GM21360 (cell line): ENCODE data around the gene FNDC3B.
A peak's percentile ranks its signal among the peaks of the same experiment; 100 is the strongest.

Source experiments
- ATAC-seq: cut with Tn5 transposase; IDR thresholded peaks from one replicate; pipeline ENCODE4 v1.9.1; 2021; ENCODE audit warnings: mild to moderate bottlenecking, moderate library complexity; ENCODE audit not compliant: unreplicated experiment

The FNDC3B gene

DNA sequence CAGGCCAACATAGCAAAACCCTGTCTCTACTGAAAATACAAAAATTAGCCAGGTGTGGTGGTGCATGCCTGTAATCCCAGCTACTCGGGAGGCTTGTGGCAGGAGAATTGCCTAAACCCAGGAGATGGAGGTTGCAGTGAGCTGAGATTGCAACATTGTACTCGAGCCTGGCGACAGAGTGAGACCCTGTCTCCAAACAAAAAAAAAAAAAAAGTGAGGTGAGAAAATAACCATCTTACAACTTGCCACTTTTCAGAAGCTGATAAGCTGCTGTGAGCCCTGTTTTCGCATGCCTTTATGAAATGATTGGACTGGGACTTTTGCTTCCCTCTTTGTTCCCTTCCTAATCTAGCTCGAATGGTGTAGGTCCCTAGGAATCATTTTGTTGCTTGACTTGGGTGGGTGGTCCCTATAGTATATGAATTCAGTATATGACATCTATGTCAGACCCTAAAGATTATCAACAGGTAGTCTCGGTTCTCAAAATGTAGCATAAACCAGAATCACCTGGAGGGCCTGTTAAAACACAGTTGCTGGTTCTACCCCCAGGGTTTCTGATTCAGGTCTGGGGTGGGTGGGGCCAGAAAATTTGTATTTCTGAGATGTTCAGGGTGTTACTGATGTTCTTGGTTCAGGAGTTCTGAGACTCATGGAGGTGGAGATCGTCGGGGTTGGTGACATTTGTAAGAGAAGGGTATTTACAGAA lies 107.9 kb downstream of the FNDC3B start:
- no peak for ATAC-seq

DNA sequence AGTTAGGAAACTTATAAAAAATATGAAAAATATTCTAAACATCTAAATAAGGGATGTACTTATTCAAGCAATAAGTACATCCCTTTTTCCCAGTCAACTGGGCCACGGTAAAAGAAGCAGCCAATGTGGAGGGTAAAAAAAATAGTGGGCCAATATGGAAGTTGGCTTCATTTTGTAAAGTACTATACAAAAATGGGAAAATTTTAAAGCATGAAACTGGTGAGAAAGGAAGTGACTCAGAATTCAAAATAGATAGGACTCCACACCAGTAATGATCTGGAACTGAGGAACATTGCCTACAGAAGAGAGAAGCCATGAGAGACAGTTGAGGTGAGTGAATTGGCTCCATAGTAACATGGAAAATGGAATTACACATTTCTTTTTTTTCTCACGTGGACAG lies 108.9 kb downstream of the FNDC3B start:
- ATAC-seq, result no peak

DNA sequence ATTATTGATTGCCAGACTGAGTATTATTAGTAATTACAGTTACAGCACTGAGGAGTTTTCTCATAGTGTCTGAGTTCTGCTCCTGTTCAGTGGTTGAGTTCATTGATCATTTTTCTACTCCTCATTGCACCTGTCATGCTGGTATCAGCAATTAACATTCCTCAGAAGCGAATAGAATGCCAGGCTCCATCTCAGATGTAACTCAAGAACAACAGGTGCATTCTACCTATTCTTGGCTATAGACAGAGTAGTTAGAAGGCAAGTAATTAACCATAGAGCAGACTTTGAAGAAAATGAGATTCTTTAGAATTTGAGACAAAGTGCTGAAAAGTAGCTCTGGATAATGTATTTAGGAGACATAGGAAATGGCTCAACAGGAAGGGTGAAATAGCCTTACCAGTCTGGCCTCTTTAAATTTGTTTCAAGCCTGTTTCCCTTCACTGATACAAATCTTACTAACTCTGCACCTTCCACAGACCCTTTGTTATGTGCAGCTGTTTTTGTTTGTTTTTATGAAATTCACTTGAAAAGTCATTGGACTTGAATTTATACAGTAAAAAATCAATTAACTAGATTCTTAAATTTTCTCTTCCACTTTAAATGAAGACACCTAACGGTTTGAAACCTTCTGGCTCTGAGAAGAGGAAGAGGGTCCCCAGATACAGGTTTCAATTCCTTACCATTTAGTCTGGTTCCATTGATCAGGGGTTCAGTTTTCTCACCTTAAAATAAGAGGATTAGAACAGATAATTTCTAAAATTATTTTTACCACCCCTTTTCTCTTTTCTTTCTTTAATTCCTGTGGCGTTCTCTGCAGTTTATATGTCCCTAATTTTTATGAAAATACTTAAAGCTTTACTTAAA lies 109.6 kb downstream of the FNDC3B start:
- ATAC-seq, result no peak

DNA sequence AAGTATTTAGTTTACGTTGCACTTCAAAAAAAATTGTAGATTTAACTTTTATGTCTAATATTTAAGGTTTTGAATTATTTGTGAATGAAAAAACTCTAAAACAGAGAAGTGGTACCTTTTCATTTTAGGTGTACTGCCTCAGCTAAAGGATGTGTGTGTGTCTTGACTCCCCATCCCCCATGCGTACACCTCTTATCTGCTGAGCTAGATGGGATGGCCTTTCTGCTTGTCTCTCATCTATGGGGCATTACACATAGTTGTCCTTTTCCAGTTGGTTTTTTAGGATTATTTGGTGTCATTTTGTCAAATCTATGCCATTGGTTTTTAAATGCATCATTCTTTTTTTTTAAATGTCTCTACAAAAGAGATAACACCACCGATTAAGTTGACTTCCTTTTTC lies 110.9 kb downstream of the FNDC3B start:
- ATAC-seq, result no peak

DNA sequence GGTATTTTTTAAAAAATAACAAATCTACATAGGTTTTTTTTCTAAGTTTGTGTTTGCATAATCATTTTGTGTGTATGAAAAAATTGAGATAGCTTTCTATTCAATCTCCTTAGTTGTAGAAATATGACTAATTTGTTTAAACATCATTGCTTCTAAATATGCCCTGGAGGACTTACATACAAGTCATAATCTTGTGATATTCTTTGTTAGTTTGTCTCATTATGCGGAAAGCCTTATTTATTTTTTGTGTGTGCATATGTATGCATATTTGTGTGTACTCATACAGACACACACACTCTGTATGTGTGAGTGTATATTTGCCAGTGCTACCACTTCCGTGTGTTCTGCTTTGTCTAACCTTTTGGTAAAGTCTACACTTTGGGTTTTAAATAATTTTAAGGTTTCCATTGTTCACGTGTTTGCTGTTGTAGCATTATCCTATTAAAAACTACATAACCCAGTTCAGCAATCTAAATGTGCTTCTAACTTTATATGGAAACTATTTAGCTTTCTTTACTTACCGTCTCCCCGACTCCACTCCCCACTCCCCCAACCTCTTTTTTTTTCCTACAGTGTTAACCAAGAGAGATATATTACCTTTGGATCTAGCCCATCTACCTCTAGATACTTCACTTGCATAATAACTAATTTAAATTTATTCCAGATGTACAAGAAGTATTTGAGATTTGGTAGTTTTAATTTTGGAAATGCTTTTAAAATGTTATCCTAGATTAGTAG lies 111.7 kb downstream of the FNDC3B start:
- no peak for ATAC-seq

DNA sequence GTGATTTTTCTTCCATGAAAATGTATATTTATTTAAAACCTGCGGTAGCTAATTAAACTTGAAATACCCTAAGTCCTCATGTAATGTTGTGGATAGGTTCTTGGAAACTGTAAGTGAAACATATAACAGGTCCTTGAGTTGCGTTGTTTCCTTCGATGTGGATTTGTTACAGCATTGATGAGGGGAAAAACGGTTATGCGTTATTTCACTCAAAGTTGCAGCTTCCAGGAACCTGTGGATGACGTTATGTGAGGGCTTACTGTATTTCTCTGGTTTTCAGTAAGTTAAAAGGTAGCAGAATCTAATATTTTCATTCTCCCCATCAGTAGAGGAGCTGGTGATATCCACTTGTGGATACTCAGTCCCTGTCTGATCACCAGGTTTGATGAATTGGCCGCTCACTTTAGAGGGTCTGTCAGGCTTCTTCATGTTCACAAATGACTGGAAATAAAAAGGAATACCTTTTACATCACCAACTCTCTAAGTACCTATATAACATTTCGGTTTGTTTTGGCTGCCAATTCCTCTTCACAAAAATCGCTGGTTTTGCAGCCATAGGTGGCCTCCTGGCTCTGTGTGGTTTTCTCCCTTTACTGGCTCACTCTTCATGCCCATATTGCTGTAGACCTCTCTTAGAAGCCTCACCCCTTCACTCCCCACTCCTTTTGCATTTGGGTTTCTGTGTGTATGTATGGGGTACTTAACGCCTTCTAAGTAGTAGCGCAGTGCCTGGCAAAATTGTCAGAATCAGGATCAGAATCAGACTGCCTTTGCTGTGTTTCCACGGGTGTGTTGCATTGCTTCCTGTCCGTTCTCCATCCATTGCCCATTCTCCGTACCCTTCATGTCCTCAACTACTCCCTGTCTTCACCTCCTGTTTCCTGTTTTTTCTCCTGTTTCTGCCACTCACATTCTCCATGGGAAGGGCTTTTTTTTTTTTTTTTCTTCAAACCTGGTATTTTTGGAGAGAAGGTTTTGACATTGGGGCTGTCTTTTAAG lies 112.6 kb downstream of the FNDC3B start:
- ATAC-seq, result no peak

DNA sequence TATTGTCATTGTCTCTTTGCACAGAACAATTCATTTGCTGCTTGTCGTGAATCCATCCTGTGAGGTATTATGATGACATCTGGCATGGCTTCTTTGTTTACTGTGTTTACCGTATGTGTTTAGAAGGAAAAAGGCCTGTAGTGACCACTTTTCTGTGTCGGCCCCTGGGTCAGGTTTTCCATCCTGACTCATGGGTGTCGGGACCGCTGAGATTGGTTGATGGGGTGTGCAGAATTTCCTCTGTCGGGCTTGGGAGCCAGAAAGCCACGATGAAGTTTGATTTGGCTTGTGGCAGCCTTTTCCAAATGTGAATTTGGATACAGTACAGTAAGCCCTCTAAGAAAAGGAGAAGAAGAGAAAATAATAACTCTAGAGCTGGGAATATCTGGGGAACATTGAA lies 113.5 kb downstream of the FNDC3B start:
- no peak for ATAC-seq

DNA sequence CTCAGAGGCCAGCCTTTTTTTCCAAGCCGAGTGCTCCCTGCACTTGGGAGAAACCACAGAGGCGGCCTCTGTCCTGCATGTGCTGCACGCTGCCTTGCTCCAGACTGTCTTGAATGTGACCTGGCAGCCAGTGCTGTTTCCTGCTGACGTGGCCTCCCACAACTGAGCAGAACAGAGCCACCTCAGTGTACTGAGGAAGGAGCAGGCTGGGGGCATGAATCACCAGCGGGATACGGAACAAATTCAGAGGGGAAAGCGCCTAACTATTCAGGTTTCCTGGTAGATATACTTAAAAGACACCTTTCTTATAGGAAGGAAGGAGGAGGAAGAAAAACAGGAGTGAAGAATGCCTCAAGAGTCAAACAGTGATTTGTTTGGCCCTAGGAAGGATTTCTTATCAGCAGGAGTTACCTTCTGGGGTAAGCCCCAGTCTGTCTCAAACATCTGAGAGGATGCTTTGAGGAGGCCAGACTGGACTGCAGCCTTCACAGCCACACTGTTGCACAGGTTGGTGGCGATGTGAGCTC lies 114.0 kb downstream of the FNDC3B start:
- no peak for ATAC-seq

DNA sequence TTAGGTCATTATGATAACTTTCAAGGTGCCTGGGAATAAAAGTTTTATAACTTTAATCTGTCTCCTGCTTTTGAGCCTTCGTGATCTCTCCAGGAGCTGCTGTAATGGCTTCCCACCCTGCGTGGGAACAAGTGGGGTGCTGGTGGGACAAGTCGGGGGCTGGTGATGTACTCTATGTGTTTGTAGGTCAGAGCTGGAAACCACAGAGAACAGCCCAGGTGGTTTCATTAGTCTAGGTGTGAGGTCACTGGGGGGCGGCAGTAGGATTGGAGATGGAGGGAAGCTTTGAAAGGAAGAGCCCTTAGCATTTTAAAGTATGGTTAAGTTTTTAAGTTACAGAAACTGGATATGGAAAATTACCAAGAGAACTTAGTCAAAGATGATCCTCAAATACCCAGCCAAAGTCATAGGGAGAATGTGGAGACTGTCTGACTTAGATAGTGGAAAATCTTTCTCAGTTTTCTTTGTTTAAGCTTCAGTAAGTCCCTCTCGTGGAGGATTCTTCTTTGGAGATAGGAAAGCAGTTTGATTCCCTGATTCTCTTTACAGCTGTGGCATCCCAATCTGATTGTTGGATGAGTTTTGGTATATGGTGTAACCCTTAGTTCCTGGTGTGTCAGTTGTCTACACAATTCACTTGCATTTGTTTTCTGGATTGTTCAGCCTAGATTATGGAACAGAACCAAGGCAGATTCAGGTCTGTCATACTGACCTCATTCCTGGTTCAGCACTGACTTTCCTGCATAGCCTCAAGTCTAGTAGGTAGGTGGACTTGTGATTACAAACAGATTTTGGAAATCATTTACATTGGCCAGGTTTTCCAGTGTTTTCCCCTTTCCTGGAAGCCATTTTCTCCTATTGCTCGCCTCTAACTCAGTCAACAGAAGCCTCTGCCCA lies 115.6 kb downstream of the FNDC3B start:
- ATAC-seq, result peak; percentile 51

DNA sequence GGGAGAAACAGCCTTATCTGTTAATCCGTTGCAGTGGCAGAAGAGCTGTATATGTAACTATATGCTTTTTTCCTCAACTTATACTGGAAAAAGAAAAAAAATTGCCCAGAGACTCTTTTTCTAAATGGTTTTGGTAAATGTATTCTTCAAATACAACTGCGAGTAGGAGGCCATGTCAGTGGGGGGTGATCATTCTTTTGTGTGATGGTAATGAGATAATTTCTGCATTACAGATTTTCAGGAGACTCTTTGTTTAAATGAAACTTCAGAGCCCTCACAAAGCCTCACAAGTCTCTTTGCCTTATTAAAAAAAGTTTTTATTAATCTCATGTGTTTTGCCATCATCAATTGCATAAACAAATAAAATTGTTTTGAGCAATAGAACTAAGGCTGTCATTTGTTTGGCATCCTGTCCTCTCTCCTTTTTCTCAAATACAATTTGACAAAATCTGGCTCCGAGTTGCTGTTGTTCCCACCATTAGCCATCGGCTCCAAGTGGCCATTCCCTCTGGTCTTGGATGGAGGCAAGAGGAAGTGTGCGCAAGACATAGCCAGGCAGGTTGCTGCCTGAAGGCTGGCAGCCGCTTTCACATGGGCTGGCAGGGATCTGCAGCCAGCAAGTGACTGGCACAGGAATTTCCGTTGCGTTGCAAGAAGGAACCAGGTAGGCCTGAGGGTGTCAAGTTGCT lies 116.7 kb downstream of the FNDC3B start:
- ATAC-seq, result no peak

DNA sequence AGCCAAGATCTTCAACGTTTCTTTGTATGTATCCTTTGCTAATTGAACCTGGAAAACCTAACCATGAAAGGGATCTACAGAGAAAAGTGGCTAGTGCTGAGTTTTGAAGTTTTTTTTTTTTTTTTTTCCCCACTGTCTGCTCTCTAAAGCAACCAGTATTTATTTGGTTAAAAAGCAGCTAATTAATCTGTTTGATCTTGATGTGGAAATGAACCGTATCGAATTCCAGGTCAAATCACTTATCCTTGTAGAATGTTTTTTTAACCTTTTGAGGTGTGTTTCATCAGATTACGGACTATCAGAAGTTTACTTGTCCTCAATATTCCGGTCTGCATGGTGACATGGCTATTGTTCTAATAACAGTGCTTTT lies 117.2 kb downstream of the FNDC3B start:
- ATAC-seq, result no peak

DNA sequence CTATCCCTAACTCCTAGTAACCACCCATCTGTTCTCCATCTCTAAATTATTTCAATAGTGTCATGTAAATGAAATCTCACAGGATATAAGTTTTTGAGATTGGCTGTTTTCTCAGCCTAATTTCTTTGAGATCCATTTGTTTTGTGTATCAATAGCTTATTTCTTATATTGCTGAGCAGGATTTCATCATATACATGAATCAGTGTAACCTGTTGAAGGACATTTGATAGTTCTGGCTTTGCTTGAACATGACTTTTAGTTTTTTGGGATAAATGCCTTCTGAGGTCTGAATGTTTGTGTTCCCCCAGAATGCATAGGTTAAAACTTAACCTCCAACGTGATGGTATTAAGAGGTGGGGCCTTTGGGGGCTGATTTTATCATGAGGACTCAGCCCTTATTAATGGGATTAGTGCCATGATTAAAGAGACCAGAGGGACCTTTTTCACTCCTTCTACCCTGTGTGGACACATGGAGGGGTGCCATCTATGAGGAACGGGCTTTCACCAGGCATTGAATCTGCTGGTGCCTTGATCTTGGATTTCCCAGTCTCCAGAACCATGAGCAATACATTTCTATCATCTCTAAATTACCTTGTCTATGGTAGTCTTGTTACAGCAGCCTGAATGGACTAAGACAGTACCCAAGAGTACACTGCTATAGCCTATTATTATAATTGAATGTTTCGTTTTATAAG lies 118.3 kb downstream of the FNDC3B start:
- ATAC-seq, result no peak

DNA sequence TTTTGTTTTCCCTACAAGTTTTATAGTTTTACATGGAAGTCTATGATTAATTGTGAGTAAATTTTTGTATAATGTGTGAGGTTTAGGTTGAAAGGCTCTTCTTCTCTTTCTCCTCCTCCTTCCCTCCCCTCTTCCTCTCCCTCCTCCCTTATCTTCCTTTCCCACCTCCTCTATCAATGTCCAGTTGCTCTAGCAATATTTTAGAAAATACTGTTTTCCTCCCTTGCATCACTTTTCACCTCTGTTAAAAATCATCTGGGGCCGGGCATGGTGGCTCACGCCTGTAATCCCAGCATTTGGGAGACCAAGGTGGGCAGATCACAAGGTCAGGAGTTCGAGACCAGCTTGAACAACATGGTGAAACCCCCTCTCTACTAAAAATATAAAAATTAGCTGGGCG lies 119.4 kb downstream of the FNDC3B start:
- no peak for ATAC-seq

DNA sequence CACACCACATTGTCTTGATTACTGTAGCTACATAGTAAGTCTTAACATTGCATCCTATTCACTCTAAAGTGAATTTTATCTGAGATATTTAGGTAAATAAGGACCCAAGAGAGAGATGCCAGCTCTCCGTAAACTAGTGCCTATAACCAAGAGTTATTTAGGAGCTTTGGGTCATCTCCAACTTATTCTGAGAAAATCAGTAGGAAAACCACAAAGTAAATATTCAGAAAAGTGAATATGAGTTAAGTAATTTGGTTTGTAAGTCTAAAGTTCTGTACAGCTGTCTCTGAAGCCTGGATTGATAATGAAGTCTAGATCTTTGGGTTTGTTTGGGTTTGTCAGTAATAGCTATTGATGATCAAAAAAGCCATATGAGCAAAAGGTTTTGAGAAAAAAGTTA lies 120.0 kb downstream of the FNDC3B start:
- no peak for ATAC-seq

DNA sequence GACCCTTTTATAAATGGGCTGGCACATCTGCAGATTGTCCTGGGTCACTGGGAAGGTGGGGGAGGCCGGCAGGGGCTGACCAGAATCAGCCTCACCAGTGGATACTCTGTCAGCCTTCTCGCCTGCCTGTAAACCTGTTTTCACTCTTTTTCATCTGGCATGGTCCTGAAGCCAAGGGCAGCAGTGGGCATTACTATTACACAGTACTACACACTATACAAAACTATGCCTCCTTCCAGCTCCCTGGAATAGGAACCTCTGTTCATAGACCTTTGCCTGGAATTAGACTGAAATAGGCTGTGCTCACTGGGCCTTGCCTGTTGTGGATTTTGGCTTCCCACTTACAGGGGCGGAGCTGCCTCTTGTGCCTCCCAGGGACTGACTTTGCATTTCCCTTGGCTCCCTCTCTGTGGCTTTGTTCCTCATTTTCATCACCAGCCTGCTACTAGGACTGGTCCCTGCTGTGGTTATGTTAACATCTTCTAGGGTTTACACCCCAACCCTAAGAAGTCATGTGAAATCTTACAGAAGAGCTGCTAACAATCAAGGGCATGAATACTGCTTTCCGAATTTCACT lies 120.7 kb downstream of the FNDC3B start:
- no peak for ATAC-seq

DNA sequence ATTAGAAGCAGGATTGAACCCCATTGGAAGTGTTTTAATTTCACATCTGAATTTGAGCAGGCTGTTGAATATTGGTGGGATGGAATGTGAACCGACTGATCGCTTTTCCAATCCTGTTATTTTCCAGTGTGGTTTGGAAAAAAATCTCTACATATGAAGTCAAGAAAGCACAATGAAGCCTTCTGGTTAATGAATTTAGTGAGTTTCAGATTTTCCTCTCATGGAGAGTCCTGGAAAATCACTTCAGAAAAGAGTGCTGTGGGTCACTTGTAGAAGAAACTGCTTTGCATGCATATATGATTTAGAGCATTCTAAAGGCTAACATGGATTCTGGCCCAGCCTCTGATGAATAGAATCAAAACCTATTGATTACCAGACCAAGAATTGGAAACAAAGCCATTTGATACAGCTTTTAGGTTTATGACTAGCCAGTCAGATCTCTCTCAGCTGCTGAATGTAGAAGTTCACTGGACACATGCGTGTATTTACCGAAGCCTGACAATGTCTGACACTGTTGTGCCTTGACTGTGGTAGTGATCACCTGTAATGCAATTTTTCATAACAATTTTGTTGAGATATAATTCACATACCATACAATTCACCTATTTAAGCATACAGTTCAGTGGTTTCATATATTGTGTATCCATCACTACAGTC lies 121.9 kb downstream of the FNDC3B start:
- ATAC-seq, result no peak

DNA sequence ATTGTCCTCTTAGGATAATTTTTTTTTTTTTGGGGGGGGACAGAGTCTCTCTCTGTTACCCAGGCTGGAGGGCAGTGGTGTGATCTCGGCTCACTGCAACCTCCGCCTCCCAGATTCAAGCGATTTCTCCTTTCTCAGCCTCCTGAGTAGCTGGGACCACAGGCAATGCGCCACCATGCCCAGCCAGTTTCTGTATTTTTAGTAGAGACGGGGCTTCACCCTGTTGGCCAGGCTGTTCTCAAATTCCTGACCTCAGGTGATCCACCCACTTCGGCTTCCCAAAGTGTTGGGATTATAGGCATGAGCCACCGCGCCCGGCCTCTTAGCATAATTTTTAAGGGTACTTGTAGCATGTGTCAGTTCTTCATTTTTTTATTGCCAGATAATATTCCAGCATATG lies 122.6 kb downstream of the FNDC3B start:
- ATAC-seq, result no peak
